ENCODE results near the gene TRAPPC5.
"Not testable (repeated sequence)": the region's sequence is repeated elsewhere in the genome, so short reads cannot be mapped to it uniquely, and the experiment has no call there.

Gene TRAPPC5

DNA sequence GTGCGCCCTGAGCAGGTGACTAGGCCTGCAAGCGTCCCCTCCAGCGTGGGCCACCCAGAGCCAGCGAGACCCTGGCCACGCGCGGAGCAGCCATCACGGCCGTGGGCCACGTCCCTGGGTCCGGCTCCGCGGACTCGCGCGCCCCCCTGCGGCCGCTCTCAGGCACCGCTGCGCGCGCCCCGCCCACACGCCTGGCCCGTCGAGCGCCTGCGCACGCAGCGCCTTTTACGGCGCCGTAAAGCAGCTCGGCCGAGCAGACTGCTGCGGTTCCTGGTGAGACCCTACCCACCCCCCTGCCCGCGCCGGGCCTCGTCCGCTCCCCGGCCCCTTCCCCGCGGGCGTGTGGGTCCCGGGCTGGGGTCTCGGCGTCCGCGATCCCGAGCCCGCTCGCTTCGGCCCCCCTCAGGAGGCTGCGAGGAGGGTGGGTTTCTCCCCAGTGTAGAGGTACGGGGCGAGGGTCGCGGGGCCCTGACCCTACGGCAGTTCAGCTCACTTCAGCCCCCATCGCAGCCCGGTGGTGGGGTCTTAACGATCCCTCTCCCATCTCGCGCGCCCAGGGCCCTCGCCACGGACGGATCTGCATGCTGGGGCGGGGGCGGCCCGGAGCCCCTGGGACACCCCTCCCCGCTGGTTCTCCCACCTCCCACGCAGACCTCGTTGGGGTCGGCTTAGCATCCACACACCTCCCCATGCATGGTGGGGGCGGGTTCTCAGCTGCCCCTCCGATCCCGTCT lies at the start of gene TRAPPC5:
Gene TRAPPC5 (plus strand): TSS at position 228 of the 734 bp plus-strand sequence. CDS start 1,421 bp downstream, outside the sequence.
- DNase-seq = peak; percentile 74

- no peak for DNase-seq
Measured at GRCh38 chr19:7631577-7631976, 49.1 kb upstream of the TRAPPC5 start.

- DNase-seq = no peak
Measured at GRCh38 chr19:7632340-7633203, 48.1 kb upstream of the TRAPPC5 start.

DNA sequence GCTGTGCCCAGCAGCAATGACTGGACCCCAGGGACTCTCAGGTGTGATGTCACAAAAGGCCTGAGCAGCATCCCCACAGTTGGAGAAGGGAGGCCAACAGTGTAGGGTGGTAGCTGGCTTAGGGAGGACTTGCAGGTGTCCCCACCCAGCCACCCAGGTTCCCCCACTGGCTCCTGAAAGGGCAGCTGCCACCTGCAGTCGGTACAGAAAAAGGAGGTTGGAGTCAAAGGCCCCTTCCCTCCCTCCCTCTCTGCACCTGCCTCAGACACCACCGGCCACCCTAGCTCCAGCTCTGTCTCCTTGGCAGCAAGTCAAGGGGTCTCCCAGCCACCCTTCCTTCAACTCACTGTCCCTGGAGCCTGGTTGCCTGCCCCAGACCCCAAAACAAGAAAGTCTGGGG lies 46.9 kb upstream of the TRAPPC5 start, which contains the start of gene PCP2:
Gene PCP2 (minus strand): TSS at position 22 of the 400 bp plus-strand sequence. CDS start 262 bp downstream, outside the sequence.
- DNase-seq = no peak

GRCh38 chr19:7635670-7636069 lies 45.0 kb upstream of the TRAPPC5 start:
- DNase-seq = no peak

DNA sequence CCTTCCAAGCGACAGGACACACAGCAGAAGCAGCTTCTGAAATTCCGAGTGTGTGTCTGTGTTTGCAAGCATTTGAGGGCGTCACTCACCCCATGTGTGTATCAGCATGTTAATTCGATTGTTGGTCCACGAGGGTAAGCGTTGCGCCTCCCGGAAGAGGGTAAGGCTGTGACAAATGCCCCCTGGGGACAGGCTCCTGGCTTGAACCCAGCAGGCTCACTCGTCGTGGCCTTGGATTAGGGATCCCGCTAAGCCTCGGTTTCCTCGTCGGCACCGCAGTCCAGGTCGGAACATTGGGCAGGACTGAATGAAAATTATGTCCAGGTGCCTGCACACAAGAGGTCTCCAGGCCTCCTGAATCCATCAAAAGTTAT lies 44.3 kb upstream of the TRAPPC5 start:
- DNase-seq = no peak

DNA sequence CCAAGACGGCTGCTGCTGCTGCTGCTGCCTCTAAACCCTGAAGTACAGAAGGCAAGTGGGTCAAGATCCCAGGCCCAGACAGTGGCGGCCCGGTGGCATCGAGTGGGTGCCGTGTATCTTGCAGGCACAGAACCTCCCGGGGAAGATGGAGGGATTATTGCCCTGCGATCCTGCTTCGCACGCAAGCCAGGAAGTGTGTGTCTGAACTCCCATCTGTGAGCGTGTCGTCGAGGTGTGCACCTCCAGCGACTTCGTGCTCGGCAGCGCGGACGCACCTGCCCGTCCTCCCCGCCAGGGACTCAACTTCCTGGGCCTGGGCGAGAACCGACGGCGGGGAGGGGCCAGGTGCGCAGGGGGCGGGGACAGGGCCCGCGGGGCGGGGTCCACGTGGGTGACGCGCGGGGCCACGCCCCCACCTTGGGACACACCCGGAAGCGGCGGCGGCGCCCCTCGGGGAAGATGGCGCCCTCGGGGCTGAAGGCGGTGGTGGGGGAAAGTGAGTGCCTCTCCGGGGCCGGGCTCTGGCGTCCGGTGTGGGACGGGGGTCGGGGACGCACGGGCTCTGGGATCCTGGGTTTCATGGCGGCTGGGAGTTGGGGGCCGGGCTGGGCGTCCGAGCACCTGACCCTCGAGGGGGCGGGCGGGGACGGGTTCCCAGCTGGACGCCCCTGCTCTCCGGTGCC lies 43.8 kb upstream of the TRAPPC5 start, which contains the start of gene STXBP2:
Gene STXBP2 (plus strand): TSS at position 420 of the 683 bp plus-strand sequence. CDS start 40 bp downstream, at position 460.
- DNase-seq = peak; percentile 79

DNA sequence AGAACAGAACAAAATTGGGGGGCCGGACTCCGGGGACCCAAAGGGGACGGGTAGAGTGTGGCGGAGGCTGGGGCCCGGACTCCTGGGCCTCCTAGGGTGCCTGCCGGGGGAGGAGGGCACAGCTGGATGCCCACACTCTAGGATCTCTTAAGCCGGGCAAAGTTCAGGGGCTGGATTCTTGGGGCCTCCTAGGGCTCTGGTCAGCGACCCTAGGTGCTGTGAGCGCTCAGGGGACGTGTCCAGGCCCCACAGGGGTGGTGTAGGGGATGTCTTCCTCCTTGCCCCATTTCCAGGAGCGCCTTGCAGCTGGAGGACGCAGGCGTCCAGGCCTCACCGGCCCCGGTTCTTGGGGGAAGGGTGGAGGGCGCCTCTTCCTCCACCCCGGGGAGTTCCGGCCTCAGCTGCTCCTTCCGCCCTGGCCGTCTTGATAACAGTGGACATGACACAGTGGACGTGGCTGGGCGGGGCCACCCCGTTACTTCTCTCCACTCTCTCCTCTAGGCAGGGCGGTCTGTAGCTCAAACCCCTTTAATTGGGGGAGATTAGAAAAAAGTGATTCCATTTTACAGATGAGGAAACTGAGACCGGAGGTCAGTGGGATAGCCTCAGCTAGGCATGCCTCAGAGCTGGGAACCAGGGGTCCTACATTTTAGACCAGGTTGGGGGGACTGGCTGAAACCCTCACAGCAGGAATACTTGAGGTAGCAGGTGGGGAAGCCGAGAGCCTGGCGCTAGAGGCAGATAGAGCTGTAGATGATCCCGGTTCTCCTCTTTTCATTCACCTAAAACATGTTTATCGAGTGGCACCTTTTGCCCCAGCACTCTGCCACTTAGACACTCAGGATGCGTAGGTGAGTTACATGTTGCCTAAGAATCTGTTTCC lies 43.0 kb upstream of the TRAPPC5 start:
- no peak for DNase-seq

- no peak for DNase-seq
Measured at GRCh38 chr19:7638802-7639465, 41.7 kb upstream of the TRAPPC5 start.

GRCh38 chr19:7639863-7640348 lies 40.7 kb upstream of the TRAPPC5 start:
- no peak for DNase-seq

GRCh38 chr19:7640803-7641202 lies 39.8 kb upstream of the TRAPPC5 start:
- no peak for DNase-seq

GRCh38 chr19:7641290-7642276 lies 39.0 kb upstream of the TRAPPC5 start:
- no peak for DNase-seq

- DNase-seq = no peak
Measured at GRCh38 chr19:7642295-7643030, 38.2 kb upstream of the TRAPPC5 start.

GRCh38 chr19:7643031-7643415 lies 37.6 kb upstream of the TRAPPC5 start:
- no peak for DNase-seq

DNA sequence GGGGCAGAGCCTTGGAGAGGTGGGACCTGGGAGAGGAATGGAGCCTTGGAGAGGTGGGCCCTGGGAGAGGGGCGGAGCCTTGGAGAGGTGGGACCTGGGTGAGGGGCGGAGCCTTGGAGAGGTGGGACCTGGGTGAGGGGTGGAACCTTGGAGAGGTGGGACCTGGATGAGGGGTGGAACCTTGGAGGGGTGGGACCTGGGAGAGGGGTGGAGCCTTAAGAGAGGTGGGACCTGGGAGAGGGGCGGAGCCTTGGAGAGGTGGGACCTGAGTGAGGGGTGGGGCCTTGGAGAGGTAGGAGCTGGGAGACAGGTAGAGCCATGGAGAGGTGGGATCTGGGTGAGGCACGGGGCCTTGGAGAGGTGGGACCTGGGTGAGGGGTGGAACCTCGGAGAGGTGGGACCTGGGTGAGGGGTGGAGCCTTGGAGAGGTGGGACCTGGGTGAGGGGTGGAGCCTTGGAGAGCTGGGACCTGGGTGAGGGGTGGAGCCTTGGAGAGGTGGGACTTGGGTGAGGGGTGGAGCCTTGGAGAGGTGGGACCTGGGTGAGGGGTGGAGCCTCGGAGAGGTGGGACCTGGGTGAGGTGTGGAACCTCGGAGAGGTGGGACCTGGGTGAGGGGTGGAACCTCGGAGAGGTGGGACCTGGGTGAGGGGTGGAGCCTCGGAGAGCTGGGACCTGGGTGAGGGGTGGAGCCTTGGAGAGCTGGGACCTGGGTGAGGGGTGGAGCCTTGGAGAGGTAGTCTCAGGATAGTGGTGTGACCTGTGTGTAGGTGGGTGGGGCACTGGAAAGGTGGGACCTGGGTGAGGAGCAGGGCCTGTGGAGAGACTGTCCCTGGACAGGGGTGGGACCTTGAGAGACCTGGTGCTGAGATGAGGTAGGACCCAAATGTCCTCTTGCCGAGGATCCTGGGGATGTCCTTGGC lies 36.7 kb upstream of the TRAPPC5 start:
- DNase-seq = not testable (repeated sequence)

GRCh38 chr19:7644550-7644877 lies 36.1 kb upstream of the TRAPPC5 start:
- DNase-seq = no peak

GRCh38 chr19:7645163-7645562 lies 35.5 kb upstream of the TRAPPC5 start:
- DNase-seq = no peak

GRCh38 chr19:7645656-7646425 lies 34.8 kb upstream of the TRAPPC5 start:
- no peak for DNase-seq

Measured in NCI-H1105 treated with DMSO at 0.1 percent for 48 hours (cell line).